A549 (cell line): ENCODE data around the gene RBBP5.

Experiments
- CTCF ChIP-seq: fragments of >200 bp; sonication (Bioruptor Twin); formaldehyde crosslinking; IDR thresholded peaks from 3 replicates; pipeline ENCODE4 v1.5.1; 2016
- HDAC2 ChIP-seq: fragments of 200-600 bp; sonication (generic); IDR thresholded peaks from 2 replicates; pipeline ENCODE4 v1.6.1; 2016
- MAX ChIP-seq: IDR thresholded peaks from 2 replicates; pipeline ENCODE4 v1.6.1; 2012
- MAZ ChIP-seq: fragments of 150-350 bp; IDR thresholded peaks from 2 replicates; pipeline ENCODE4 v1.6.1; 2014; ENCODE audit warnings: antibody characterized with exemption, low read depth, low read length, borderline replicate concordance
- PBX3 ChIP-seq: IDR thresholded peaks from 2 replicates; pipeline ENCODE4 v1.6.1; 2012
- RCOR1 ChIP-seq: fragments of 150-350 bp; IDR thresholded peaks from 2 replicates; pipeline ENCODE4 v1.6.1; 2014; ENCODE audit warnings: antibody characterized with exemption, low read length, low read depth
- TP53 ChIP-seq: fragments of 250-450 bp; sonication (Bioruptor Pico); IDR thresholded peaks from 2 replicates; pipeline ENCODE4 v1.5.0; 2021; ENCODE audit warnings: mild to moderate bottlenecking, moderate library complexity
- USF2 ChIP-seq: fragments of 450-650 bp; IDR thresholded peaks from 2 replicates; pipeline ENCODE4 v1.6.1; 2014; ENCODE audit warnings: antibody characterized with exemption

GRCh38 chr1:205077934-205078311, 43.9 kb downstream of the RBBP5 start:
- TF ChIP-seq MAZ = no peak
- TF ChIP-seq CTCF = no peak
- TF ChIP-seq HDAC2 = no peak
- TF ChIP-seq RCOR1 = no peak
- no peak for TF ChIP-seq PBX3
- TF ChIP-seq USF2 = no peak
- TF ChIP-seq MAX = no peak
- no peak for TF ChIP-seq TP53 (CRISPR knock-in tag)
